Measurements from ENCODE around the gene PIH1D1. TPM values are rescaled to one million over a fixed set of nuclear protein-coding genes. Genes with fewer than 3 reads are reported as not detected.

The PIH1D1 gene
- total and polyA plus RNA-seq, 2 of the 13 experiments (the other 11 are each of a cell fraction or from before 2014, with no cell fraction given) = 110 to 137 TPM

GRCh38 chr19:49487277-49488045 is 35.8 kb upstream of the PIH1D1 start, which contains the start of gene RPL13A (continued):
- TF ChIP-seq ZBTB8A (CRISPR knock-in tag; IDR thresholded peaks at IDR 0.05; ENCODE audit: borderline replicate concordance, low read depth) (0 out of 2 replicates have a peak, but pooled peaks have one; percentile 39), HDAC6 (IDR thresholded peaks at IDR 0.05; ENCODE audit: low read depth, low read length) (peak; percentile 81; the same call in 1 of the 2 replicates), STAT5B (CRISPR knock-in tag; IDR thresholded peaks at IDR 0.05) (peak; percentile 90; the same call in 1 of the 2 replicates), BCL3 (CRISPR knock-in tag; IDR thresholded peaks at IDR 0.05) (peak; percentile 69; the same call in 1 of the 2 replicates), NR2C2 (CRISPR knock-in tag; IDR thresholded peaks at IDR 0.05; ENCODE audit: borderline replicate concordance) (peak; percentile 78), PHF8 (CRISPR knock-in tag; IDR thresholded peaks at IDR 0.05) (peak; percentile 94), CENPX (CRISPR knock-in tag; IDR thresholded peaks at IDR 0.05) (no peak), ZNF3 (CRISPR knock-in tag; IDR thresholded peaks at IDR 0.05) (no peak), ZNF569 (CRISPR knock-in tag; IDR thresholded peaks at IDR 0.05; ENCODE audit: borderline replicate concordance) (no peak), ZNF496 (CRISPR knock-in tag; IDR thresholded peaks at IDR 0.05; ENCODE audit: insufficient replicate concordance) (no peak), ZNF501 (CRISPR knock-in tag; IDR thresholded peaks at IDR 0.05) (peak; percentile 78; the same call in 1 of the 2 replicates), ZBED4 (CRISPR knock-in tag; IDR thresholded peaks at IDR 0.05; ENCODE audit: borderline replicate concordance) (peak; percentile 60; the same call in 1 of the 2 replicates), RBM39 (IDR thresholded peaks at IDR 0.05; ENCODE audit: low read depth, low read length, poor library complexity, severe bottlenecking) (peak; percentile 76), ETV5 (CRISPR knock-in tag; IDR thresholded peaks at IDR 0.05; ENCODE audit: borderline replicate concordance) (peak; percentile 52; the same call in 1 of the 2 replicates), DNMT3B (CRISPR knock-in tag; conservative IDR thresholded peaks at IDR 0.05) (0 out of 2 replicates have a peak, but pooled peaks have one; percentile 51), ZNF234 (CRISPR knock-in tag; conservative IDR thresholded peaks at IDR 0.05) (no peak), ZNF280B (CRISPR knock-in tag; IDR thresholded peaks at IDR 0.05; ENCODE audit: borderline replicate concordance) (peak; percentile 58; the same call in 1 of the 2 replicates), ZFP1 (CRISPR knock-in tag; IDR thresholded peaks at IDR 0.05) (0 out of 2 replicates have a peak, but pooled peaks have one; percentile 83), GMEB1 (CRISPR knock-in tag; IDR thresholded peaks at IDR 0.05; ENCODE audit: borderline replicate concordance) (peak; percentile 90), TMF1 (CRISPR knock-in tag; IDR thresholded peaks at IDR 0.05; ENCODE audit: low read depth) (no peak), PLRG1 (conservative IDR thresholded peaks at IDR 0.05) (no peak)
